Fibroblast of villous mesenchyme (primary cell): Measurements from ENCODE around the gene RBM47. TPM values are rescaled to one million over a fixed set of nuclear protein-coding genes. Genes with fewer than 3 reads are reported as not detected.

Experiments used
- DNase-seq: peaks from one replicate; pipeline ENCODE4 v3.0.0-alpha.2; 2010; ENCODE audit warnings: low read depth
- H3K4me3 ChIP-seq: 2 replicates; pipeline ENCODE4 v1.5.1; 2011; ENCODE audit warnings: low read depth, mild to moderate bottlenecking, low read length
- total RNA-seq: library from RNA; depleted of rRNA; stranded (reverse); fragments of >200 nt; gene quantifications from 2 replicates; pipeline ENCODE4 v1.2.3, GENCODE V29; 2012
- TF ChIP-seq, protein P1 (sequence below): IDR thresholded peaks from 2 replicates; pipeline ENCODE4 v1.5.1; 2012; ENCODE audit warnings: low read depth, mild to moderate bottlenecking, low read length; ENCODE audit not compliant: insufficient read depth

The RBM47 gene
- total RNA-seq, 1 donor = 0.86 TPM

DNA sequence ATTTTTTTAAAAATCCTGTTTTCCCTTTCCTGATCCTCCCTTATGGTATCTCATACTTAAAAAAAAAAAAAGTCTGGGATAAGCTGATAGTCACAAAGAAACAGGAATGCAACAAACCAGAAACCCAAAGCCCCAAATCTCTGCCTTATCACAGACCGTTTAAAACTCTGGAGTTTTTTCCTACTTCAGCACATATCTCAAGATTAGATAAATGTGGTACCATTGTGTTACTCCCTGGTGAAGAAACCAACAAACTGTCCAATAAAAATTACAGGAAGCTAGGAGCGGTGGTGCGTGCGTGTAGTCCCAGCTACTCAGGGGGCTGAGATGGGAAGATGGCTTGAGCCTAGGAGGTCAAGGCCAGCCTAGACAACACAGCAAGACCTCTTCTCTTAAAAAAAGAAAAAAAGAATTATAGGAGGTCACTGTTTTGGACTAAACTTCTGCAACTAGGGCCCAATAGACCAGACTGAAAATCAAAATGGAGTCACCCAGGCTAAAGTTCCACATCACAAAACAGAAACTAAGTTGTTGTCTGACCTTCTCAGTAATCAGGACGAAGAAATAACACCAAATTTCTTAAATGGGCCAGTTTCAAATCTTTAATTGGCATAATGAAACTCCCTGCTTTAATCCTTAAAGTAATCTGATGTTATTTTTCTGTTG is 51.9 kb downstream of the RBM47 start:
- peak; percentile 86 for DNase-seq
- no peak overlapping the region for H3K4me3 ChIP-seq
- TF ChIP-seq, protein P1, sequence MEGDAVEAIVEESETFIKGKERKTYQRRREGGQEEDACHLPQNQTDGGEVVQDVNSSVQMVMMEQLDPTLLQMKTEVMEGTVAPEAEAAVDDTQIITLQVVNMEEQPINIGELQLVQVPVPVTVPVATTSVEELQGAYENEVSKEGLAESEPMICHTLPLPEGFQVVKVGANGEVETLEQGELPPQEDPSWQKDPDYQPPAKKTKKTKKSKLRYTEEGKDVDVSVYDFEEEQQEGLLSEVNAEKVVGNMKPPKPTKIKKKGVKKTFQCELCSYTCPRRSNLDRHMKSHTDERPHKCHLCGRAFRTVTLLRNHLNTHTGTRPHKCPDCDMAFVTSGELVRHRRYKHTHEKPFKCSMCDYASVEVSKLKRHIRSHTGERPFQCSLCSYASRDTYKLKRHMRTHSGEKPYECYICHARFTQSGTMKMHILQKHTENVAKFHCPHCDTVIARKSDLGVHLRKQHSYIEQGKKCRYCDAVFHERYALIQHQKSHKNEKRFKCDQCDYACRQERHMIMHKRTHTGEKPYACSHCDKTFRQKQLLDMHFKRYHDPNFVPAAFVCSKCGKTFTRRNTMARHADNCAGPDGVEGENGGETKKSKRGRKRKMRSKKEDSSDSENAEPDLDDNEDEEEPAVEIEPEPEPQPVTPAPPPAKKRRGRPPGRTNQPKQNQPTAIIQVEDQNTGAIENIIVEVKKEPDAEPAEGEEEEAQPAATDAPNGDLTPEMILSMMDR = no peak

DNA sequence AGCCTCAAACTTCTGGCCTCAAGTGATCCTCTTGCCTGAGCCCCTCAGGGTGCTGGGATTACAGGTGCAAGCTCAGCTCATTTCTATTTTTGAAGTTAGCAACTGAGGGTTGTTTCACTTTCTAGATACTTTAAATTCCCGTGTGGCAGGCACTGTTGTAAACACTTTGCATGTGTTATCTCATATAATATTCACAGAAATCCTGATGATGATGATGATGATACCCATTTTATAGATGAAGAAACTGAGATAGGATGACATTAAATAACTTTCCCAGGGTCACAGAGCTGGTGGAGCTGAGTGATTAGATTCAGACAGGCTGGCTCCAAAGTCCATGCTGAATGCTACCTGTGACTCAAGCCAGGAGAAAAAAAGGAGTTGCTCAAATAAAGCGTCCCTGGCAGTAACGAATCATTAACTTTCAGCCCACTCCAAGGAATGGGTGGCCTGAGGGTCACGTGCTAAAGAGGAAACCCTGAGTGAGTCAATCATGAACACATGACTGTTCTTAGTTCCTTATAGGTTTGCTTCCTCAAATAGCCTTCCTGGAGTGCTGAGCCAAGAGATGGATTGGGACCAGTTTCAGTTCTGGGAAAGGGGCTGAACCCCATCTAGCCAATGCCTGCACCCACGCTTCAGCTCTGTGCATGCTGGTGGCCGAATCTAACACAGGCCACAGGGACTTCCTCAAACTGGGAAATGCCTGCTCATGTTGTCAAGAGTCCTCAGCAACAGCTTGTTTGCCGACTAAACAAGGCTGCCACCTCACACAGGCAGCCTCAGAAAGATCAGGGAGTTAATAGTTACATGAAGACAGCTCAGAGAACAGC is 52.8 kb downstream of the RBM47 start:
- peak overlapping the region; percentile 17 for H3K4me3 ChIP-seq
- peak; percentile 75 for DNase-seq
- TF ChIP-seq, protein P1 = no peak

DNA sequence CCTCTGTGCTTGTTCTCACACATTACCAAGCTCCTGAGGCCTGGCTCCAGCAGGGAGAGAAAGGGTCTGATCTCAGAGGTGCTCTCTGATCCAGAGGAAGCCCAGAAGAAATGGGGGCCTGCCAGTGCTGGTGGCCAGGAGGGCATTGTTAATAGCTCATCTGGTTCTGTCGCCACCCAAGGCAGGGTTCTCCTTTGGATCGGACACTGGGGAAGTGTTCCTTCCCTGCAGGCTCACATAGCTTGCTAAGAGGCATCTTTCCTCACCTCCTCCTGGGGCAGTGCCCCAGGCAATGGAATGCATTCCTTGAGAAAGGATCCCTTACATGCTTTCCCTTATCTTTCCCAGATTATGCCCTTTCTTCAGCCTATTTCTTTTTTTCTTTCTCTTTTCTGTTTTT is 53.8 kb downstream of the RBM47 start:
- TF ChIP-seq, protein P1 = no peak
- no peak overlapping the region for H3K4me3 ChIP-seq
- no peak for DNase-seq

DNA sequence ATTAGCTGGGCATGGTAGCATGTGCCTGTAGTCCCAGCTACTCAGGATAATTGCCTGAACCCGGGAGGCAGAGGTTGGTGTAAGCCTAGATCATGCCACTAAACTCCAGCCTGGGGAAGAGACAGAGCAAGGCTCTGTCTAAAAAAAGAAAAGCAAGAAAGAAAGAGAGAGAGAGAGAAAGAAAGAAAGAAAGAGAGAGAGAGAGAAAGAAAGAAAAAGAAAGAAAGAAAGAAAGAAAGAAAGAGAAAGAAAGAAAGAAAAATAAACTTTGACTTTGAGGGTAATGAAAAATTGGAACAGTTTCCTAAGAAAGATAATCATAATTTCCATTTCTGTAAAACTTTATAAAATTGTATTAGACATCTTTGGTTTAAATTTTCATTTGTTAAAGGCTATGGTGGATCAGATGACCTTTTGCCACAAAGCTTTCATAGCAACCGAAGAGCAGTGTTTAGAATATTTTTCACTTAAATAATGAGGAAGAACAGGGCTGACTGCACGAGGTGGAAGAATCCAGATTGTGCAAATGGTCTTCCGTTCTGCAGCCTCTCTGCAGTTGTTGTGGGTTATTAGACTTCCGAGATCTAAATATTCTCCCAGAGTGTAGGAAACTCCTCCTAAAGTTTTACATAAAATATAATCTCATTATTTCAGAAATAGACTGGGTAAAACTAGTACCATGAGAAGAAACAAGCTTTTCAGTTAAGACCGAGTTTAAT is 55.9 kb downstream of the RBM47 start:
- TF ChIP-seq, protein P1 = no peak
- peak; percentile 49 for DNase-seq

DNA sequence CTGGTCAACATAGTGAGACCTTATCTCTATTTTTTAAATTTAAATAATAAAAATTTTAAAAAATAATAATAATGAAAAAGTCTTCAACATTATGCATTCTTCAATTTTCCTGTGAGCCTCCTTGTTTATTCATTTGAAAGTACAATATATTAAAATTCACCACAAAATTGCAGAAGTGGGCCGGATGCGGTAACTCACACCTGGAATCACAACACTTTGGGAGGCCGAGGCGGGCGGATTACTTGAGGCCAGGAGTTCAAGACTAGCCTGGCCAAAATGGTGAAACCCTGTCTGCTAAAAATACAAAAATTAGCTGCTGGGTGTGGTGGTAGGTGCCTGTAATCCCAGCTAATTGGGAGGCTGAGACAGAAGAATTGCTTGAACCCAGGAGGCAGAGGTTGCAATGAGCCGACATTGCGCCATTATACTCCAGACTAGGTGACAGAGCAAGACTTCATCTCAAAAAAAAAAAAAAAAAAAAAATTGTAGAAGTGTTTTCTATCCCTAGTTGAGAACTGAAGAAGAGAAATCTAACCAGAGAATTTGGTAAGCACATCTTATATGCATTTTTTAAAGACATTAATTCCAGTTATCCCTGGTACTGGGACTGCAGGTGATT is 56.9 kb downstream of the RBM47 start:
- TF ChIP-seq, protein P1 = no peak
- no peak overlapping the region for H3K4me3 ChIP-seq
- DNase-seq = no peak

More for the DNA sequence above, 55.9 kb downstream of the RBM47 start:
- no peak overlapping the region for H3K4me3 ChIP-seq

DNA sequence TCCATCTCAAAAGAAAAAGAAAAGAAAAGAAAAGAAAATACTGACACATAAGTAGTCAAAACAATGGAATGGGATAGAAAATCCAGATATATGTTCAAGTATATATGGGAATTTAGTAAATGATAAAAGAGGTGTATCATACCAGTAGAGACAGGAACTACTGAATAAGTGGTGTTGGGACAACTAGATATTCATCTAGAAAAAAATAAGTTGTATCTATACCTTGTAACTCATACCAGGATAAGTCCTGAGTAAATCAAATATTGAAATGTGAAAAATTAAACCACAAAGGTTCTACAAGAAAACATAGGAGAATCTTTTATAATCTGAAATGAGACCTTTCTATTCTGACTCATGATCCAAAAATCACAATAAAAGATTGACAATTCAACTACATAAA is 58.5 kb downstream of the RBM47 start:
- no peak for DNase-seq
- TF ChIP-seq, protein P1 = no peak
- H3K4me3 ChIP-seq = no peak overlapping the region
